Measurements from ENCODE around the gene AKNA. TPM values are rescaled to one million over a fixed set of nuclear protein-coding genes. Genes with fewer than 3 reads are reported as not detected.

AKNA gene
- total RNA-seq, 3 donors from 2014 or later (not counting 1 experiment from before 2014, with no cell fraction given) = 577 to 743 (median 676) TPM

DNA sequence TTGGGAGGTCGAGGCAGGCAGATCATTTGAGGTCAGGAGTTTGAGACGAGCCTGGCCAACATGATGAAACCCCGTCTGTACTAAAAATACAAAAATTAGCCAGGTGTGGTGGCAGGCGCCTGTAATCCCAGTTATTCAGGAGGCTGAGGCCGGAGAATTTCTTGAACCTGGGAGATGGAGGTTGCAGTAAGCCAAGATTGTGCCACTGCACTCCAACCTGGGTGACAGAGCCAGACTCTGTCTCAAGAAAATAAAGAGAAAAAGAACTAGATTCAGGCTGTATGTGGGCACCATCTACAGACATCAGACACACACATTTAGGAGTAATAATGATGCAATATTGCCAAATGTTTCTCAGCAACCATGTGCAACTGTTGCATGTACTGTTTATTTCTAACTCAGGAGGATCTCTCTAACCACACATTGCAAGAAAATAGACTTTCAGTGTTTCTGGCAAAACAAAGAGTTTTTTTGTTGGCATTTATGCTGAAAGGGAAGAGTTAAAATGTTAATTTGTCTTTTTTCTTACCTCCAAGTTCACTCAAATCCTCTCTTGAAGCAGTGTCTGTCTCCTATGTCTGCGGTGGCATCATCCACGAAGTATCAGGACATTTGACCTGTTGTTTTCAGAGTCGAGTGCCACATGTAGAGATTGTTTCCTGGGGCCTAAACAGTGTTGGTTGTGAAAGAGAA lies 70.0 kb downstream of the AKNA start:
- ATAC-seq (no peak), DNase-seq (no peak)
- Histone ChIP-seq H3K36me3 (ENCODE audit: control insufficient read depth, insufficient read depth, low read length) (no peaks in the 10 kb centered on the region), H3K27ac (ENCODE audit: low read length) (no peak overlapping the region), H3K27me3 (ENCODE audit: control insufficient read depth, insufficient read depth, low read length) (no peaks in the 10 kb centered on the region), H3K4me1 (ENCODE audit: control insufficient read depth, insufficient read depth, low read length) (no peaks in the 10 kb centered on the region), H3K9me3 (ENCODE audit: control insufficient read depth, insufficient read depth, low read length) (no peaks in the 10 kb centered on the region), H3K4me3 (ENCODE audit: low read length) (no peak overlapping the region)
- H3K27ac Mint-ChIP-seq = no peak overlapping the region
- no peaks in the 10 kb centered on the region for H3K9me3 Mint-ChIP-seq
- 83% methylated on average over 8 of the region's 8 CpGs for WGBS (ENCODE audit: insufficient coverage)
- TF ChIP-seq, protein P1, sequence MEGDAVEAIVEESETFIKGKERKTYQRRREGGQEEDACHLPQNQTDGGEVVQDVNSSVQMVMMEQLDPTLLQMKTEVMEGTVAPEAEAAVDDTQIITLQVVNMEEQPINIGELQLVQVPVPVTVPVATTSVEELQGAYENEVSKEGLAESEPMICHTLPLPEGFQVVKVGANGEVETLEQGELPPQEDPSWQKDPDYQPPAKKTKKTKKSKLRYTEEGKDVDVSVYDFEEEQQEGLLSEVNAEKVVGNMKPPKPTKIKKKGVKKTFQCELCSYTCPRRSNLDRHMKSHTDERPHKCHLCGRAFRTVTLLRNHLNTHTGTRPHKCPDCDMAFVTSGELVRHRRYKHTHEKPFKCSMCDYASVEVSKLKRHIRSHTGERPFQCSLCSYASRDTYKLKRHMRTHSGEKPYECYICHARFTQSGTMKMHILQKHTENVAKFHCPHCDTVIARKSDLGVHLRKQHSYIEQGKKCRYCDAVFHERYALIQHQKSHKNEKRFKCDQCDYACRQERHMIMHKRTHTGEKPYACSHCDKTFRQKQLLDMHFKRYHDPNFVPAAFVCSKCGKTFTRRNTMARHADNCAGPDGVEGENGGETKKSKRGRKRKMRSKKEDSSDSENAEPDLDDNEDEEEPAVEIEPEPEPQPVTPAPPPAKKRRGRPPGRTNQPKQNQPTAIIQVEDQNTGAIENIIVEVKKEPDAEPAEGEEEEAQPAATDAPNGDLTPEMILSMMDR (IDR thresholded peaks at IDR 0.05) = no peak
- H3K27me3 Mint-ChIP-seq (ENCODE audit: low read depth in 2 of 2) = peaks cover 0 to 4% of the 10 kb centered on the region in 2 donors
- intact Hi-C loops (cut with micrococcal nuclease) = no loop called here
- no peak overlapping the region for H3K4me3 Mint-ChIP-seq
- no peaks in the 10 kb centered on the region for H3K36me3 Mint-ChIP-seq
- H3K4me1 Mint-ChIP-seq = no peaks in the 10 kb centered on the region

DNA sequence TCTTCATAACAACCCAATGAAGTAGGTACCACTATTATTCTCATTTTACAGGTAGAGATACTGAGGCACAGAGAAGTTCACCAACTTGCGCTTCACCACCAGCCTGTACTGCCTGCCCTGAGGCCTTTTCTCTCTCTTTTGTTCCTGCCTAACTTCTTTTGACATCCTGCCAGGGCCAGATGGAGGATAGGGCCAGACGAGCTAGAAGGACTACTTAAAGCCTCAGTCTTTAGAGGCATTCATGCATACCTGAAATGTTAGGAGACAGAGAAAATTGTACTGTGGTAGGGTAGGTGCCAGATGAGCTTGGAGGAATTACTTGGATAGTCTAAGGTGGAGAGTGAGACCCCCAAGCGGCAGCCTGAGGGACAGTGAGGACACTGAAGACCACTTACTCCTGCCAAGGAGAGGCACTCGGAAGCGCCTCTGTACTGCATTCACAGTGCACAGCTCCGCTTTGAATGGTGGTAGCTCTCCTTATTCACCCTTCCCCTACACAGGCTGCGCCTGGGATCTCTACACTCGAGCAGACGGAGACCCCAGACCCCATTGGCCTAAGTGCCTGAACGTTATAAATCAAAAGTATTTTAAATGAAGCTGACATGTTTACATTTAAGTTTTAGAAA lies 71.1 kb downstream of the AKNA start:
- ATAC-seq = no peak
- H3K9me3 ChIP-seq (ENCODE audit: control insufficient read depth, insufficient read depth, low read length) = no peaks in the 10 kb centered on the region
- 92% methylated on average over 10 of the region's 10 CpGs for WGBS (ENCODE audit: insufficient coverage)
- no peak overlapping the region for H3K4me3 Mint-ChIP-seq
- TF ChIP-seq, protein P1 (IDR thresholded peaks at IDR 0.05) = no peak
- no peak for DNase-seq
- H3K36me3 ChIP-seq (ENCODE audit: control insufficient read depth, insufficient read depth, low read length) = no peaks in the 10 kb centered on the region
- intact Hi-C loops (cut with micrococcal nuclease) = no loop called here
- H3K4me3 ChIP-seq (ENCODE audit: low read length) = no peak overlapping the region
- no peaks in the 10 kb centered on the region for H3K9me3 Mint-ChIP-seq
- no peaks in the 10 kb centered on the region for H3K36me3 Mint-ChIP-seq
- no peak overlapping the region for H3K27ac Mint-ChIP-seq
- H3K4me1 ChIP-seq (ENCODE audit: control insufficient read depth, insufficient read depth, low read length) = no peaks in the 10 kb centered on the region
- H3K27me3 Mint-ChIP-seq (ENCODE audit: low read depth in 2 of 2) = peaks cover 0 to 4% of the 10 kb centered on the region in 2 donors
- no peaks in the 10 kb centered on the region for H3K4me1 Mint-ChIP-seq
- no peak overlapping the region for H3K27ac ChIP-seq (ENCODE audit: low read length)
- H3K27me3 ChIP-seq (ENCODE audit: control insufficient read depth, insufficient read depth, low read length) = no peaks in the 10 kb centered on the region

DNA sequence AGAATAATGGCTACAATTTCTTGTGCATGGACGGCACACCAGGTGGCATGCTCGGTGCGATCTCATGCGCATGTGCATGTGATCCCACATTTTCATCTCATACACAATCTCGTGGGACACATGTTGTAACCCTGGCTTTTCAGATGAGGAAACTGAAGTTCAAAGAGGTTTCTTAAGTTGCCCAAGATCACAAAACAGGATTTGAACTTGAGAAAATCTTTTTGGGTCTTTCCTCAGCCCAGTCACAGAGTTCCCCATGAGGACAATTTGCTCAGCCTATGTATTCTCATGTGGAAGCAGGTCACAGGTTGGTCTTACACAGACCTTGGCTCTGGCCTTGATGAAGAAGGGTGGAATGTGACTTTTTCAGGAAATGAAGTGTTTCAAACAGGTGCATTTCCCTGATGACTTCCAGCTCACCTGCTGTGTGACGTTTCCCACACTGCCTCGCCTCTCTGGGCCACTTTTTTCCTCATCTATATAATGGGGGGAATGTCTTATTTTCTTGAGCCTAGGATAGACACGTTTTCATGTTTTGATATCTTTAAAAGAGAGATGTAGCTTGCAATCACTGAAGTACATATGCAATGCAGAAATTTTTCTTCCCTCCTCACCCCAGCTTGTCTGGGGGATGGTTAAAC lies 71.9 kb downstream of the AKNA start:
- DNase-seq = no peak
- Mint-ChIP-seq H3K36me3 (no peaks in the 10 kb centered on the region), H3K4me3 (no peak overlapping the region), H3K4me1 (no peaks in the 10 kb centered on the region), H3K27me3 (ENCODE audit: low read depth in 2 of 2) (peaks cover 0 to 4% of the 10 kb centered on the region in 2 donors), H3K9me3 (no peaks in the 10 kb centered on the region), H3K27ac (no peak overlapping the region)
- Histone ChIP-seq H3K4me1 (ENCODE audit: control insufficient read depth, insufficient read depth, low read length) (no peaks in the 10 kb centered on the region), H3K4me3 (ENCODE audit: low read length) (no peak overlapping the region), H3K36me3 (ENCODE audit: control insufficient read depth, insufficient read depth, low read length) (no peaks in the 10 kb centered on the region), H3K27me3 (ENCODE audit: control insufficient read depth, insufficient read depth, low read length) (no peaks in the 10 kb centered on the region), H3K27ac (ENCODE audit: low read length) (no peak overlapping the region), H3K9me3 (ENCODE audit: control insufficient read depth, insufficient read depth, low read length) (no peaks in the 10 kb centered on the region)
- WGBS (ENCODE audit: insufficient coverage) = 91% methylated on average over 6 of the region's 8 CpGs
- TF ChIP-seq, protein P1 (IDR thresholded peaks at IDR 0.05) = no peak
- intact Hi-C loops (cut with micrococcal nuclease) = no loop called here
- ATAC-seq = no peak

All from natural killer cell (primary cell).